ENCODE results near the gene SYNE1.

DNA sequence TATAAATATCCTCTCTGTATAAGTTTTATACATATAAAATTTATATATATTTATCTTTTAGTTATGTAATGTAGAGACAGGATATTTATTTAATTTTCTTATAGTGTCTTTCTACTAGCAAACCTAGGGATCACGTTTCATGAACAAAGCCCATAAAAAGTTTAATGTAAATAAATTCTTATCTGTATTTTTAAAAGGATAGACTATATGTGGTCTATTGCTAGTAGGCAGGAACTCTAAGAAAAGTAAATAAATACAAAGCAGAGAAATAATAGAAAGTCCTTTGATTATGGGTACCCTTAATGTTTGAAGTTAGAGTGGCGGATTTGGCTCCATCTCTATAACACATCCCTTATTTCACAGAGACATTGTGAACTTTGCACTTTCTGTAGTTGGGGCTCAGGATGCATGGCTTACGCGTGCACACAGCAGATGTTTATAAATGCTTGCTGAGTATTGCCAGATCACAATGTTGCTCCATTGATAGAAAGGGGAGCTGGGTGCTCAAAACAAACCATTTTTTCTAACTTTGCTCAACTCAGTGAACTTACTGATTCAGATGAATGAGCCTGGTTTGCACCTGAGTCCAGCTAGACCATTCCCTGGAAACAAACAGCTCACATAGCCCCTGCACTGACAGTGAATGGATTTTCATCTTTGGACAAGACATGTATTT, 179.1 kb downstream of the SYNE1 start:
- TF ChIP-seq, protein P1, sequence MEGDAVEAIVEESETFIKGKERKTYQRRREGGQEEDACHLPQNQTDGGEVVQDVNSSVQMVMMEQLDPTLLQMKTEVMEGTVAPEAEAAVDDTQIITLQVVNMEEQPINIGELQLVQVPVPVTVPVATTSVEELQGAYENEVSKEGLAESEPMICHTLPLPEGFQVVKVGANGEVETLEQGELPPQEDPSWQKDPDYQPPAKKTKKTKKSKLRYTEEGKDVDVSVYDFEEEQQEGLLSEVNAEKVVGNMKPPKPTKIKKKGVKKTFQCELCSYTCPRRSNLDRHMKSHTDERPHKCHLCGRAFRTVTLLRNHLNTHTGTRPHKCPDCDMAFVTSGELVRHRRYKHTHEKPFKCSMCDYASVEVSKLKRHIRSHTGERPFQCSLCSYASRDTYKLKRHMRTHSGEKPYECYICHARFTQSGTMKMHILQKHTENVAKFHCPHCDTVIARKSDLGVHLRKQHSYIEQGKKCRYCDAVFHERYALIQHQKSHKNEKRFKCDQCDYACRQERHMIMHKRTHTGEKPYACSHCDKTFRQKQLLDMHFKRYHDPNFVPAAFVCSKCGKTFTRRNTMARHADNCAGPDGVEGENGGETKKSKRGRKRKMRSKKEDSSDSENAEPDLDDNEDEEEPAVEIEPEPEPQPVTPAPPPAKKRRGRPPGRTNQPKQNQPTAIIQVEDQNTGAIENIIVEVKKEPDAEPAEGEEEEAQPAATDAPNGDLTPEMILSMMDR (IDR thresholded peaks at IDR 0.05 in 2 of 3, conservative IDR thresholded peaks at IDR 0.05 in 1 of 3; ENCODE audit: control insufficient read depth in 2 of 3, extremely low read depth in 1 of 3, insufficient read depth in 1 of 3, low read depth in 3 of 3, low read length in 3 of 3), result no peak
- TF ChIP-seq EP300 (IDR thresholded peaks at IDR 0.05; ENCODE audit: borderline replicate concordance in 1 of 2, control insufficient read depth in 1 of 2, low read depth in 2 of 2, low read length in 2 of 2) (no peak), EZH2 (IDR thresholded peaks at IDR 0.05; ENCODE audit: borderline replicate concordance, control insufficient read depth, low read depth, low read length) (no peak), EGR1 (IDR thresholded peaks at IDR 0.05; ENCODE audit: borderline replicate concordance in 1 of 2, low read depth in 2 of 2, low read length in 2 of 2) (no peak), POLR2A (IDR thresholded peaks at IDR 0.05; ENCODE audit: low read depth, low read length) (no peak), GABPA (IDR thresholded peaks at IDR 0.05; ENCODE audit: low read depth) (no peak), POLR2AphosphoS5 (IDR thresholded peaks at IDR 0.05; ENCODE audit: low read length) (no peak), ZBED1 (IDR thresholded peaks at IDR 0.05; ENCODE audit: borderline replicate concordance) (no peak)
- TF ChIP-seq, protein P2, sequence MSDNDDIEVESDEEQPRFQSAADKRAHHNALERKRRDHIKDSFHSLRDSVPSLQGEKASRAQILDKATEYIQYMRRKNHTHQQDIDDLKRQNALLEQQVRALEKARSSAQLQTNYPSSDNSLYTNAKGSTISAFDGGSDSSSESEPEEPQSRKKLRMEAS (IDR thresholded peaks at IDR 0.05; ENCODE audit: low read depth, low read length), result no peak
- TF ChIP-seq, protein P3, sequence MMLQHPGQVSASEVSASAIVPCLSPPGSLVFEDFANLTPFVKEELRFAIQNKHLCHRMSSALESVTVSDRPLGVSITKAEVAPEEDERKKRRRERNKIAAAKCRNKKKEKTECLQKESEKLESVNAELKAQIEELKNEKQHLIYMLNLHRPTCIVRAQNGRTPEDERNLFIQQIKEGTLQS (IDR thresholded peaks at IDR 0.05; ENCODE audit: borderline replicate concordance, extremely low read depth, low read depth, low read length), result no peak
- TF ChIP-seq, protein P4, sequence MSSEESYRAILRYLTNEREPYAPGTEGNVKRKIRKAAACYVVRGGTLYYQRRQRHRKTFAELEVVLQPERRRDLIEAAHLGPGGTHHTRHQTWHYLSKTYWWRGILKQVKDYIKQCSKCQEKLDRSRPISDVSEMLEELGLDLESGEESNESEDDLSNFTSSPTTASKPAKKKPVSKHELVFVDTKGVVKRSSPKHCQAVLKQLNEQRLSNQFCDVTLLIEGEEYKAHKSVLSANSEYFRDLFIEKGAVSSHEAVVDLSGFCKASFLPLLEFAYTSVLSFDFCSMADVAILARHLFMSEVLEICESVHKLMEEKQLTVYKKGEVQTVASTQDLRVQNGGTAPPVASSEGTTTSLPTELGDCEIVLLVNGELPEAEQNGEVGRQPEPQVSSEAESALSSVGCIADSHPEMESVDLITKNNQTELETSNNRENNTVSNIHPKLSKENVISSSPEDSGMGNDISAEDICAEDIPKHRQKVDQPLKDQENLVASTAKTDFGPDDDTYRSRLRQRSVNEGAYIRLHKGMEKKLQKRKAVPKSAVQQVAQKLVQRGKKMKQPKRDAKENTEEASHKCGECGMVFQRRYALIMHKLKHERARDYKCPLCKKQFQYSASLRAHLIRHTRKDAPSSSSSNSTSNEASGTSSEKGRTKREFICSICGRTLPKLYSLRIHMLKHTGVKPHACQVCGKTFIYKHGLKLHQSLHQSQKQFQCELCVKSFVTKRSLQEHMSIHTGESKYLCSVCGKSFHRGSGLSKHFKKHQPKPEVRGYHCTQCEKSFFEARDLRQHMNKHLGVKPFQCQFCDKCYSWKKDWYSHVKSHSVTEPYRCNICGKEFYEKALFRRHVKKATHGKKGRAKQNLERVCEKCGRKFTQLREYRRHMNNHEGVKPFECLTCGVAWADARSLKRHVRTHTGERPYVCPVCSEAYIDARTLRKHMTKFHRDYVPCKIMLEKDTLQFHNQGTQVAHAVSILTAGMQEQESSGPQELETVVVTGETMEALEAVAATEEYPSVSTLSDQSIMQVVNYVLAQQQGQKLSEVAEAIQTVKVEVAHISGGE (CRISPR knock-in tag; IDR thresholded peaks at IDR 0.05), result no peak
